AG09319 (cell line): ENCODE measurements around the gene RPTOR.

Experiments used
- DNase-seq: peaks from one replicate; pipeline ENCODE4 v3.0.0-alpha.2; 2010; ENCODE audit warnings: low read depth; ENCODE audit errors: extremely low read depth
- TF ChIP-seq, protein P1 (sequence below): IDR thresholded peaks from 2 replicates; pipeline ENCODE4 v1.5.1; 2011; ENCODE audit warnings: low read depth, mild to moderate bottlenecking, inconsistent platforms, low read length, moderate library complexity

RPTOR gene

GRCh38 chr17:80523956-80524712 is 20.5 kb upstream of the RPTOR start:
- TF ChIP-seq, protein P1, sequence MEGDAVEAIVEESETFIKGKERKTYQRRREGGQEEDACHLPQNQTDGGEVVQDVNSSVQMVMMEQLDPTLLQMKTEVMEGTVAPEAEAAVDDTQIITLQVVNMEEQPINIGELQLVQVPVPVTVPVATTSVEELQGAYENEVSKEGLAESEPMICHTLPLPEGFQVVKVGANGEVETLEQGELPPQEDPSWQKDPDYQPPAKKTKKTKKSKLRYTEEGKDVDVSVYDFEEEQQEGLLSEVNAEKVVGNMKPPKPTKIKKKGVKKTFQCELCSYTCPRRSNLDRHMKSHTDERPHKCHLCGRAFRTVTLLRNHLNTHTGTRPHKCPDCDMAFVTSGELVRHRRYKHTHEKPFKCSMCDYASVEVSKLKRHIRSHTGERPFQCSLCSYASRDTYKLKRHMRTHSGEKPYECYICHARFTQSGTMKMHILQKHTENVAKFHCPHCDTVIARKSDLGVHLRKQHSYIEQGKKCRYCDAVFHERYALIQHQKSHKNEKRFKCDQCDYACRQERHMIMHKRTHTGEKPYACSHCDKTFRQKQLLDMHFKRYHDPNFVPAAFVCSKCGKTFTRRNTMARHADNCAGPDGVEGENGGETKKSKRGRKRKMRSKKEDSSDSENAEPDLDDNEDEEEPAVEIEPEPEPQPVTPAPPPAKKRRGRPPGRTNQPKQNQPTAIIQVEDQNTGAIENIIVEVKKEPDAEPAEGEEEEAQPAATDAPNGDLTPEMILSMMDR: no peak
- DNase-seq: no peak

DNA sequence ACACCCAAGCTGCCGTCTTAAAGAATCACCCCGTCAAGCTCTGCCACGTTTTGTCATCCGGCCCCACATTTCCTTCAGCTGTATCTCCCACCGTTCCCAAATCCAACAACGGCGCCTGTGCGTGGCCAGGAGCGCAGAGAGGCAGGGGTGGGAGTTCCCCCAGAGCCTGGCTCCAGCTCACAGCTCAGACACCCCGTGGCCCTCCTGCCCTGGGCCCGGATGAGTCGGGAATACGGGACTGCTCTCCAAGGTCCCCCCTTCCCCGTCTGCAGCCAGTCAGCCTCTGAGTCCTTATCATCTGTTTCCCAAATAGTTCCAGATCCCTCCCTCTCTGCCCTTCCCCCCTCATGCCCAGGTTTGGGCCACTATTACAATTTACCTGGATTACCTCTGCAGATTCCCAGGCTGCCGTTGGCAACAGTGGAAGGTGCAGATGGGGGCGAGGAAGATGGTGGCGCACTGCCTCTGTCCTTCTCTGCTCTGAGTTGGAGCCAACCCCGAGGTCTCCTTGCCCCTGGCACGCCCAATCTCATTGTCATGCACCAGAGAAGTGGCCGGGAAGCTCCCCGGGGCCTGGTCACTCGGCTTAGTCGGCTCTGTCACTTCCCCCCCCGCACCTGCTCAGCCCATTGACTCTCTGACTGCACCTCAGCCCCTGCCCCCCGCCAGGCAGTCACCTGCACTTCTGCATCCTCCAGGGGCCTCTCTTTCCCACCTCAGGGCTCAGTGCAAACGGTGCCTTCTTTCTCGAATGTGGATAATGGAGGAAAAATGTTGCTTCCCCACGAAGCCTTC is 18.3 kb upstream of the RPTOR start:
- DNase-seq: no peak
- TF ChIP-seq, protein P1: no peak

DNA sequence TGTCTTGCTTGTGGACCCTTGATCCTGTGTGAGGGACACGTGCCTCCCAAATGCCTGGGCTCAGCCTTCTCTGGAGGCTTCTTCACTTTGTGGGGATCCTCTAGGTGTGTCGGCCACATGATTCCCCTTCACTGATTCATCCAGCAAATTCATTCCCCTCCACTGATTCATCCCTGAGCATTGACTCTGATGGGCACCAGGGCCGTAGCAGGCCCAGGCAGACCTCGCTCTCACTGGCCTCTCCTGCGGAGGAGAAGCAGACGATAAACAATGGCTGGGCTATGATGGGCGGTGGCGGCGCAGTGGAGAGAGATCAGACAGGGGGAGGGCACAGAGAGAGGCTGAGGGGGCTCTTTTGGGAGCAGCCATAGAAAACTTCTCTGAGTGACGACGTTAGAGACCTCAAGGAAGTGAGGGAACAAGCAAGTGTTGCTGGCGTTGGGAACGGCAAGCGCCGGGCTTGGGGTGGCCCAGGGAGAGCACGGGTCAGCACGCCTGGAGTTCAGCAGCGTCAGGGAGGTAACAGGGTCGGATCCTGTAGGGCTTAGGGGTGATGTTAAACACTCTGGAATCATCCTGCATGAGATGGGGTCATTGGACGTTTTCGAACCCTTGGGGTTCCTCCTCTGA is 17.5 kb upstream of the RPTOR start:
- TF ChIP-seq, protein P1: no peak
- DNase-seq: no peak

- TF ChIP-seq, protein P1: no peak
- DNase-seq: no peak
Measured at GRCh38 chr17:80528536-80528935, 16.1 kb upstream of the RPTOR start.

DNA sequence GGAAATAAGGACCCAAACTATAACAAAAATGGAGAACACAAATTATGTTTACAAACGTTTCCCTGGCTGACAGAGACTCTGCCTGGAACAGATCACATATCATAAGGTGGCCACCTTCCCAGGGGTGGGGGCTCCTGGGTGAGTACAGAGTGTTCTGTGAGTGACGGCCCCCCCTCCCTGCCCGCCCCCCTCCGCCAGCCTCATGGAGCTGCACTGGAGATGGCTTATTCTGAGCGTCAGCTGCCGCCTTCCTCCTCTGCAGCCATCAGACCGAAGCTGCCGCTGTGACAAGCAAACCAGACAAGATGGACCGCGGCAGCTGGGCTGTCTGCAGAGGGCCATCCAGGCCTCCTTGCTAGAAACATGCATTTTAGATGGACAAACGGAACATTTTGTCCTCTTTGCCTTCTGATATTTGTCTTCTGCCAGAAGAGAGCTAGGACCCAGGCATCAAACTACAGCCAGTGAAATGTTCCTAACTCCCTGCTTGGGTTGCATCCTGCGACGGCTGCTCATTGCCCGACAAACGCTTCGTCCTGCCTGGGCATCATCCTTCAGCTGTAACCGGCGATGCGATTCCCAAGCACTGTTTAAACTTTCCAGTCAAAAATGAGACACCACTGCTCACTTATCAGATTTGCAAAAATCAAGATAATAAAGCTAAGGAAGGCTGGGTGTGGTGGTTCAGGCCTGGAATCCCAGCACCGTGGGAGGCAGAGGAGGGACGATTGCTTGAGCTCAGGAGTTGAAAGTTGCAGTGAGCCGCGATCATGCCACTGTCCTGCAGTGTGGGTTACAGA is 15.3 kb upstream of the RPTOR start:
- no peak for DNase-seq
- TF ChIP-seq, protein P1: no peak

DNA sequence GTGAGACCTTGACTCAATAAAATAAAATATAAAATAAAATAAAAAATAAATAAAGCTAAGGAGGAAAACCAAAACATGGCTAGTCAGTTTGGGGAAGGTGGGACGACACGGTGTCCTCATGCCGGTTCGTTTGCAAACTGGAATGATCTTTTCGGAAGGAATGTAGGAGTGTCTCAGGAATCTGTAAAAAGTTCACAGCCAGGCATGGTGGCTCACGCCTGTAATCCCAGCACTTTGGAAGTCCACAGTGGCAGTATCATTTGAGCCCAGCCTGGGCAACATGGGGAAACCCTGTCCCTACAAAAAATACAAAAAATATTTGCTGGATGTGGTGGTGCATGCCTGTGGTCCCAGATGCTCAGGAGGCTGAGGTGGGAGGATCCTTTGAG is 14.7 kb upstream of the RPTOR start:
- TF ChIP-seq, protein P1: no peak
- DNase-seq: no peak
